HEK293T (cell line): ENCODE measurements around the gene SAFB.

Source experiments
- ARNT ChIP-seq: fragments of 450-650 bp; IDR thresholded peaks from 2 replicates; pipeline ENCODE4 v1.6.1; 2017; ENCODE audit warnings: mild to moderate bottlenecking
- BHLHE40 ChIP-seq: fragments of 450-650 bp; IDR thresholded peaks from 2 replicates; pipeline ENCODE4 v1.6.1; 2016; ENCODE audit warnings: mild to moderate bottlenecking, moderate library complexity, borderline replicate concordance
- ELF4 ChIP-seq: fragments of 450-650 bp; IDR thresholded peaks from 2 replicates; pipeline ENCODE4 v1.6.1; 2017; ENCODE audit warnings: antibody characterized with exemption
- FOXA1 ChIP-seq: fragments of 450-650 bp; IDR thresholded peaks from 2 replicates; pipeline ENCODE4 v1.6.1; 2016; ENCODE audit warnings: mild to moderate bottlenecking
- FOXK2 ChIP-seq: fragments of 450-650 bp; IDR thresholded peaks from 2 replicates; pipeline ENCODE4 v1.6.1; 2016; ENCODE audit warnings: mild to moderate bottlenecking
- FOXM1 ChIP-seq: fragments of 450-650 bp; IDR thresholded peaks from 2 replicates; pipeline ENCODE4 v1.6.1; 2017; ENCODE audit warnings: mild to moderate bottlenecking, borderline replicate concordance
- HDGF ChIP-seq: fragments of 450-650 bp; IDR thresholded peaks from 2 replicates; pipeline ENCODE4 v1.6.1; 2017; ENCODE audit warnings: antibody characterized with exemption, borderline replicate concordance
- L3MBTL2 ChIP-seq: fragments of 450-650 bp; conservative IDR thresholded peaks from 2 replicates; pipeline ENCODE4 v1.6.1; 2016; ENCODE audit warnings: mild to moderate bottlenecking
- LEF1 ChIP-seq: fragments of 450-650 bp; IDR thresholded peaks from 2 replicates; pipeline ENCODE4 v1.6.1; 2017; ENCODE audit warnings: mild to moderate bottlenecking, borderline replicate concordance
- SP1 ChIP-seq: fragments of 450-650 bp; IDR thresholded peaks from 2 replicates; pipeline ENCODE4 v1.6.1; 2017
- SUZ12 ChIP-seq: fragments of 450-650 bp; IDR thresholded peaks from 2 replicates; pipeline ENCODE4 v1.6.1; 2016; ENCODE audit warnings: mild to moderate bottlenecking
- TARDBP ChIP-seq: fragments of 450-650 bp; IDR thresholded peaks from 2 replicates; pipeline ENCODE4 v1.6.1; 2016
- TF ChIP-seq, protein P1 (sequence below): fragments of 450-650 bp; IDR thresholded peaks from 2 replicates; pipeline ENCODE4 v1.6.1; 2016

DNA sequence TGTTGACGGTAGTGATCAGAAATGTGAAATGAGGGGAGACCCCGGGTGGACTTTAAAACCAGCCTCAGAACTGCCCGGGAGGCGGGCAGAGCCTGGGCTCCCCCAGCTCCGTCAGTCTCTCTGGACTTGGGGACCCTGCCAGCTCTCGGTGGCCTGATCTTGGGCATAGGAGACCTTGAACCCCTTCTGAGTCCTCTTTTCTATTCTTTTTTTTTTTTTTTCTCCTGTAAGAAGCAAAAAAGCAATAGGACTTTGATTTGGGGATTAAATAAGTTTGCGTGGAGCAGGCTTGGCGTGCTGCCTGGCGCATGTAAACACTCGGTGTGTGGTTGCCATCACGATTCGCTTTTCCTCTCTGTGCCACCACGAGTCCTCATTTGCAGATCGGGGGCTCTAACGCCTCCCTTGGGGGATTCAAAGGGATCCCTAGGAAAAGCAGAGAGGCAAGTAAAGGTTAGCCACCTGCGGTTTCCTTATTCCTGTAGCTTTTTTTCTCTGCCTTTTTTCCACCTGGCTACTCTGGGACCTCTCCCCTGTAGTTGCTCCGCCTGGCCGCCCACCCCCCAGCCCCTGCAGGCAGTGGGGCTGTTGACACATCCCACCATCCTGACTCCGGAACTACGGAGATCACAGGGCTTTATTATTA lies 1.3 kb downstream of the SAFB start:
- no peak for TF ChIP-seq SUZ12
- TF ChIP-seq FOXA1: no peak
- no peak for TF ChIP-seq LEF1
- TF ChIP-seq L3MBTL2: no peak
- TF ChIP-seq FOXM1: no peak
- no peak for TF ChIP-seq SP1
- no peak for TF ChIP-seq TARDBP
- TF ChIP-seq FOXK2: no peak
- no peak for TF ChIP-seq ARNT
- TF ChIP-seq ELF4: no peak
- TF ChIP-seq BHLHE40: no peak
- no peak for TF ChIP-seq HDGF
- TF ChIP-seq, protein P1, sequence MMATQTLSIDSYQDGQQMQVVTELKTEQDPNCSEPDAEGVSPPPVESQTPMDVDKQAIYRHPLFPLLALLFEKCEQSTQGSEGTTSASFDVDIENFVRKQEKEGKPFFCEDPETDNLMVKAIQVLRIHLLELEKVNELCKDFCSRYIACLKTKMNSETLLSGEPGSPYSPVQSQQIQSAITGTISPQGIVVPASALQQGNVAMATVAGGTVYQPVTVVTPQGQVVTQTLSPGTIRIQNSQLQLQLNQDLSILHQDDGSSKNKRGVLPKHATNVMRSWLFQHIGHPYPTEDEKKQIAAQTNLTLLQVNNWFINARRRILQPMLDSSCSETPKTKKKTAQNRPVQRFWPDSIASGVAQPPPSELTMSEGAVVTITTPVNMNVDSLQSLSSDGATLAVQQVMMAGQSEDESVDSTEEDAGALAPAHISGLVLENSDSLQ: no peak
